IPS-18a (cell line): ENCODE data around the gene RNF40.
A peak's percentile ranks its signal among the peaks of the same experiment; 100 is the strongest.

ENCODE experiments used
- H3K27ac ChIP-seq: one replicate; pipeline ENCODE4 v1.5.1; 2013; ENCODE audit warnings: low read length
- H3K27me3 ChIP-seq: one replicate; pipeline ENCODE4 v1.6.1; 2013; ENCODE audit warnings: mild to moderate bottlenecking, low read length; ENCODE audit not compliant: control insufficient read depth, insufficient read depth
- H3K36me3 ChIP-seq: one replicate; pipeline ENCODE4 v1.6.1; 2013; ENCODE audit warnings: low read depth, low read length; ENCODE audit not compliant: control insufficient read depth
- H3K4me1 ChIP-seq: one replicate; pipeline ENCODE4 v1.6.1; 2013; ENCODE audit warnings: low read depth, low read length; ENCODE audit not compliant: control insufficient read depth
- H3K4me3 ChIP-seq: one replicate; pipeline ENCODE4 v1.5.1; 2013; ENCODE audit warnings: low read length
- H3K9ac ChIP-seq: one replicate; pipeline ENCODE4 v1.6.1; 2013; ENCODE audit warnings: mild to moderate bottlenecking, low read length, moderate library complexity
- H3K9me3 ChIP-seq: one replicate; pipeline ENCODE4 v1.6.1; 2013; ENCODE audit warnings: low read depth, low read length; ENCODE audit not compliant: control insufficient read depth

Gene RNF40

DNA sequence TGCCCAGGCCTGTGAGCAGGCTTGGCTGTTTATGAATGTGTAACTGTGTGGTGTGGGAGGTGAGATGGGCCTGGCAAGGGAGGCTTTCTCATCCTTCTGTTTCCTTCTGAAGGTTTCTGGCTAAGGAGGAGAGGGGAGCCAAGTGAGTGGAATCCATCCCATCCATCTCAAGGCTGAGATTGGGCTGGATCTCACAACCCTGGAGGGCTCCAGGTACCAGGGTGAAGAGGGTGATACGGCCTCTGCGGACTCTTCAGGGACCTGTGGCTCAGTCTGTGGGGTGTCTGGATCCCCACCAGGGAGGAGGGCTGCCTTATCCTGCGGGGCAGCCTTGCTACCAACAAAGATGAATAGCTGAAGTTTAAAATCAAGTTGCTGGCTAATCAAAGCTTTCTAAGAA is 17.9 kb downstream of the RNF40 start:
- Histone ChIP-seq H3K27ac (no peak overlapping the region), H3K4me3 (no peak overlapping the region), H3K9ac (no peak overlapping the region), H3K27me3 (peaks cover 3% of the 10 kb centered on the region), H3K36me3 (peaks cover 26% of the 10 kb centered on the region), H3K4me1 (no peaks in the 10 kb centered on the region), H3K9me3 (no peaks in the 10 kb centered on the region)

DNA sequence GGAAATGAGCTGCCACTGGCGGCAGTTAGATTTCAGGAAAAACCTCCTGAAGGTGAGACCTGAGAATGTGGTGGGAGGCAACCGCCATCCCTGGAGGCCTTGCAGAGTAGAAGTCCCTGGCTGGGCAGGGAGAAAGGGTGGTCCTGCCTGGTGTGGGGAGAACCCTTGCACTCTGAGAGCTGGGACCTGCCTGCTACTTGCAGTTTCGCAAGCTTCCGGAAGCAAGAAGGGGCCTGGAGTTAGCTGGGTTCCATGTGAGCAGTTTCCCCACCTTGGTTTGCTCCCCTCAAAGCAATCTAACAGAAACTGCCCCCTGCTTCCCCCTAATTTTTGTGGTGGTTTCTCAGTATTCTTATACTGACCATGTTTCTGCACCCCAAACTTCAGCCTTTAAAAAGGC is 18.4 kb downstream of the RNF40 start:
- peaks cover 26% of the 10 kb centered on the region for H3K36me3 ChIP-seq
- H3K9me3 ChIP-seq, result no peaks in the 10 kb centered on the region
- no peaks in the 10 kb centered on the region for H3K4me1 ChIP-seq
- H3K27ac ChIP-seq, result no peak overlapping the region
- H3K9ac ChIP-seq, result no peak overlapping the region
- peaks cover 3% of the 10 kb centered on the region for H3K27me3 ChIP-seq
- no peak overlapping the region for H3K4me3 ChIP-seq

DNA sequence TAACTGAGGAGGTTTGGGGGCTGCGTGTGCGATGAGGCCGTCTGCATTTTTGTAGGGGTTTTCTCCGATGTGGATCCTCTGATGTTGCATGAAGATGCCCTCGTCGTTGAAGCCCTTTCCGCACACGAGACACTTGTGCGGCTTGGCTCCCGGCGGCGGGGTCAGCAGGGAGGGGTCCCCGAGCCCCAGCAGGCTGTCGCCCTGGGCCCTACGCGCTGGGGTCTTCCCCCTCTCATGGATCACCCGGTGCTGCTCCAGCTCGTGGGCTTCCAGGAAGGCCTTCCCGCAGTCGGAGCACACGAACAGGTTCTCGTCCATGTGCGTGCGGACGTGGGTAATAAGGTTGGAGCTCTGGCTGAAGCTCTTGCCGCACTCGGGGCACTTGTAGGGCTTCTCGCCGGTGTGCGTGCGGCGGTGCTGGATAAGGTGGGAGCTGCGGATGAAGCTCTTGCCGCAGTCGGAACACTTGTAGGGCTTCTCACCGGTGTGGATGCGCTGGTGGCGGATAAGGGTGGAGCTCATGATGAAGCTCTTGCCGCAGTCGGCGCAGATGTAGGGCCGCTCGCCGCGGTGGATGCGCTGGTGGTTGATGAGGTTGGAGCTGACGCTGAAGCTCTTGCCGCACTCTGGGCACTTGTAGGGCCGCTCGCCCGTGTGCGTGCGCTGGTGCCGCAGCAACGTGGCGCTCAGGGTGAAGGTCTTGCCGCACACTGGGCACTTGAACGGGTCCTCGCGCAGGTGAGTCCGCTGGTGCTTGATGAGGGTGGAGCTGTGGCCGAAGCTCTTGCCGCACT is 20.6 kb downstream of the RNF40 start:
- peaks cover 3% of the 10 kb centered on the region for H3K4me1 ChIP-seq
- no peaks in the 10 kb centered on the region for H3K27me3 ChIP-seq
- H3K9ac ChIP-seq, result no peak overlapping the region
- no peak overlapping the region for H3K4me3 ChIP-seq
- H3K27ac ChIP-seq, result no peak overlapping the region
- peaks cover 26% of the 10 kb centered on the region for H3K36me3 ChIP-seq
- H3K9me3 ChIP-seq, result no peaks in the 10 kb centered on the region

DNA sequence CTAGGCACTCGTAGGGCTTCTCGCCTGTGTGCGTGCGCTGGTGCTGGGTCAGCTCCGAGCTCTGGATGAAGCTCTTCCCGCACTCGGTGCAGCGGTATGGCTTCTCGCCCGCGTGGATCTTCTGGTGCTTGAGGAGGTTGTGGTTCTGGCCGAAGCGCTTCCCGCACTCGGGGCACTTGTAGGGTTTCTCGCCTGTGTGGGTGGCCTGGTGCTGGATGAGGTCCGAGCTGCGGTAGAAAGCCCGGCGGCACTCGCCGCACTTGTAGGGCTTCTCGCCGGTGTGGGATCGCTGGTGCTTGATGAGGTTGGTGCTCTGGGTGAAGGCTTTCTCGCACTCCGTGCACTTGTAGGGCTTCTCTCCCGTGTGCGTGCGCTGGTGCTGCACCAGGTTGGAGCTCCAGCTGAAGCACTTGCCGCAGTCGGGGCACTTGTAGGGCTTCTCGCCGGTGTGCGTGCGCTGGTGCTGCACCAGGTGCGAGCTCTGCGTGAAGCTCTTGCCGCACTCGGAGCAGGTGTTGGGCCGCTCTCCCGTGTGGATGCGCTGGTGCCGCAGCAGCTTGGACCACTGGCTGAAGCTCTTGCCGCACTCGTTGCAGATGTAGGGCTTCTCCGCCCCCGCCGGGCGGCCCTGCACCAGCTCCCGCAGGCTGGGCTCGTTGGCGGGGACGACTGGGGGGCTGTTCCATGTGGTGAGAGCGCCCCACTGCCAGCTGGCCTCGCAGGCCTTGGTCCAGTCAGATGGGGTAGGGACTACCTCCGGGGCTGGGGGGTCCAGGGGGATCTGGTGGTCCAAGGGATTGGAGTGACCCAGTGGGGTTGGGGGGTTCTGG is 21.4 kb downstream of the RNF40 start:
- Histone ChIP-seq H3K27me3 (no peaks in the 10 kb centered on the region), H3K4me3 (no peak overlapping the region), H3K9me3 (no peaks in the 10 kb centered on the region), H3K27ac (no peak overlapping the region), H3K9ac (no peak overlapping the region), H3K4me1 (peaks cover 5% of the 10 kb centered on the region), H3K36me3 (peaks cover 26% of the 10 kb centered on the region)

DNA sequence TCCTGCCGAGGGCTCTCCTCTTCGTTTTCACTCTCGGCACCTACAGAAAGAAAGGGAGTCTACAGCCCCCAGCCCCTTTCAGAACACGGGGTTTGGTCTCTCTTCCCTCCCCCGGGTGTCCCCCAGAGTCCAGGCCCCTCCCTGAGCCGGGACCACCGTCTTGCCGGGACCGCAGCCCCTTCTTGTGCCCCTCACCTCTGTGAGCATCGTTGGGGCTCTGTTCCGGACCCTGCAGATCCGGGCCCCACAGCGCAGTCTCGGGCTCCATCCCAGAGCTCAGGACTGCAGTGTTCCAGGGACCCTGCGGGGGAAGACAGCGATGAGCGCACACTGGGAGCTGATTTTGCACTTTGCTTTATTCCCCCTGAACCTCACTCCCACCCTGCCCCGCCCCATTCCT is 22.1 kb downstream of the RNF40 start:
- no peaks in the 10 kb centered on the region for H3K27me3 ChIP-seq
- H3K9ac ChIP-seq, result no peak overlapping the region
- peaks cover 5% of the 10 kb centered on the region for H3K4me1 ChIP-seq
- H3K9me3 ChIP-seq, result no peaks in the 10 kb centered on the region
- H3K36me3 ChIP-seq, result peaks cover 26% of the 10 kb centered on the region
- no peak overlapping the region for H3K27ac ChIP-seq
- H3K4me3 ChIP-seq, result no peak overlapping the region

DNA sequence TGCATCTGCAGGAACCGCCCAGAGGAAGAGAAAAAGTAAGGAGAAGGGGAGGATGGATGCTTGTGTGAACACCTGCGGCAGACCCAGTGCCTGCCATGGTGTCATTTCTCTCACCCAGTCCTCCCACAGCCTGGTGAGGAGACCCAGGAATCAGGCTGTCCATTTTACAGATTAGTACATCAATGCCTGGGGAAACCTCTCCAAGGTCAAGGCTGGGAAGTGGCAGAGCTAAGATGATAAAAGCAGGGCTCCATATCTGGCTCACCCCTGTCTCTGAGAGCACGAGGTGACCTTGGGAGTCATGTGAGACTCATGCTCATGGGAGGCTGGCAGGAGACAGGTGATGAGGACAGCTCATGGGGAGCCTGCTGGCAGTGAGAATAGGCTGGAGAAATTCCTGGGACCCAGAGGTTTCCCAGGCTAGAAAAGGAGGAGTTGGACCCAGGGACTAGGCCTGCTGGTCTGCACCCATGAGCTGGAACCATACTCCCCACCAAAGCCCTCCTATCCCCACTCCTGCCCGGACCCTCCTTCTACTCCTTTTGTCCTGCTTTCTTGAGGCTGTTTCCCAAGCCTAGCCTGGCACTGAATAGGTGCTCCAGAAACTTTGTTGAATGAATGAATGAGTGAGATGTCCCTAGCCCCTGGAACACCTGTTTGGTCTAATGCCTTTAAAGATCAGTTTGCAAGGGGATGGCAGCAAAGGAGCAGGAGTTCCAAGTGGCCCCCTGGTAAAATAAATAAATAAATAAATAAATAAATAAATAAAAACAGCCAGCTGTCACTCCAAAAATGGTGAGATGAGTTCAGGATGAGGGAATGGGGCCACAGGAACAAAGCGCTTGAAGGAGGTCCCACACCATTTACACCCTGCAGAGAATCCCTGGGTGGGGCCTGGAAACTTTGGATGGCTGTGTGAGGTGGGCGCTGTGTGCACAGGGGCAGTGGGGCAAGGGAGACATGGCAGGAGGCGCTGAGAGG is 23.3 kb downstream of the RNF40 start:
- Histone ChIP-seq H3K36me3 (peaks cover 23% of the 10 kb centered on the region), H3K4me3 (peak overlapping the region; percentile 78), H3K9ac (peak overlapping the region; percentile 58), H3K4me1 (peaks cover 5% of the 10 kb centered on the region), H3K9me3 (no peaks in the 10 kb centered on the region), H3K27ac (no peak overlapping the region), H3K27me3 (no peaks in the 10 kb centered on the region)

DNA sequence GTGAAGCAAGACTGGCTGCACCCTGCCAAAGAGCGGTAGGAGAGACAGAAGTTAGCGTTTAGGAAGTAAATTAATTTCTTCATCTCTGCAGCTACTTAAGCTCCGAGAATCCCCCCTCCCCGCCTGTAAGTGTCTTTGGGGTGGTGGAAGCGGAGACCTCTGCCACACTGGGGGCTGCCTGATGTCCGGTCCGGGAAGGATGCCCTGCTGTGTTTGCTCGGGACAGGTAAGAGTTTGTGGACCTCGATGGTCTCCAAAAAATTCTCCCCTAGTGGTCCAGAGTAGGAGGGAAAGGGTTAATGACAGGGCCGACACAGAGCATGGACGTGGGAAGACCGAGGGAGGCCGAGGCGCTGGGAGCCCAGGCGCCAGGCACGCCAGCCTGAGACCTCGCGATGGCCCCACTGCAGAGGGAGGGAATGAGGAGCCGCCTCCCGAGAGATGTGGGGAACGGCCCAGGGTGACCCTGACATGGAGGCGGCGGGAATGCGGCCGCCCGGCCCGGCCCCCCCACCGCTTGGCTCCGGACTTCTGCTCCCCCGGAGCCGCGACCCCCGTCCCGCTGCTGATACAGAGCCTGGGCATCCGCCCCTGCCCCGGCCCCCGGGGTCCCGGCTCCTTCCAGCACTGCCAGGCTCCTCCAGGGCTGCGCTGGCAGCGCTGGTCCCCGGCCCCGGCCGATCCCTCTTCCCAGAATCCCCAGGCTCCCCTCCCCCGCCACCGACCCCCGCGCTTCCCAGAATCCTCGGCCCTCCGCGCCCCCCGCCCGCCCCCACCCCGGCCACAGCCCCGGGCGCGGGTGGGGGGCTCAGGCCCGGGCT is 24.2 kb downstream of the RNF40 start:
- Histone ChIP-seq H3K4me3 (peak overlapping the region; percentile 78), H3K9me3 (no peaks in the 10 kb centered on the region), H3K27me3 (no peaks in the 10 kb centered on the region), H3K4me1 (peaks cover 5% of the 10 kb centered on the region), H3K9ac (peak overlapping the region; percentile 69), H3K36me3 (peaks cover 23% of the 10 kb centered on the region), H3K27ac (no peak overlapping the region)

DNA sequence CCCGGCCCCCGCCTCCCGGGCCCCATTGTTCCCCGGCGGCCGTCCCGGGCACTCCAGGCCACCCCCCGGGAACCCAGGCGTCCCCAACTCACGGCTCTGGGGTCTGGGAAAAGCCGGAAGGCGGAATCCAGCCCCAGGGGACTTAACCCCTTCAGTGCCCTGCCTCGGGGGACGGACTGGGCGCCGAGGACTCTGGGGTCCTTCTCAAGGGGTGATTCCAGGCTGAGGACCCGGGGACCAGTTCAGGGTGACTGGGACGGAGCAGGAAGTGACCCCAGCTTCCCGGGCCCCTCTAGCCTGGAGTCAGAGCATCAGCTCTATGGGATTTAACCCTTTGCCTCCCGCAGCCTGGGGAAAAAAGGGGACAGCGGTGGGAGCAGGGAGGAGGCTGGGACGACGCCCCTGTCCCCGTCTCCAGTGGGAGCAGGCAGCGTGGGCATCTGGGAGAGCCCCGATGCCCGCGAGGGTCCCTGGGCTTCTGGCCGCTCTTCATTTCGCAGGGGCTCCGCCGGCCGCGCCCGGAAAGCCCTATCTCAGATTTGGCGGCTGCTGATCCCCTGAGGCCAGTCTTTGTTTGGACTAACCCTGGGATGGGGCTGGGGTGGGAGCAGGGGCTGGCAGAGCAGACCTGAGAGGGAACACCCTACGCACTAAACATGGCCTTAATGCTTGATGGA is 25.0 kb downstream of the RNF40 start, which contains the start of gene ZNF629:
Gene ZNF629 (minus strand): TSS at position 270 of the 677 bp plus-strand sequence. CDS start 2,723 bp downstream, outside the sequence.
- H3K9me3 ChIP-seq, result no peaks in the 10 kb centered on the region
- peak within 1 kb of the TSS; percentile 78 for H3K4me3 ChIP-seq
- peaks cover 5% of the 10 kb centered on the region for H3K4me1 ChIP-seq
- H3K9ac ChIP-seq, result peak within 1 kb of the TSS; percentile 69
- no peaks in the 10 kb centered on the region for H3K27me3 ChIP-seq
- H3K36me3 ChIP-seq, result peaks cover 19% of the 10 kb centered on the region
- peak within 1 kb of the TSS; percentile 67 for H3K27ac ChIP-seq

DNA sequence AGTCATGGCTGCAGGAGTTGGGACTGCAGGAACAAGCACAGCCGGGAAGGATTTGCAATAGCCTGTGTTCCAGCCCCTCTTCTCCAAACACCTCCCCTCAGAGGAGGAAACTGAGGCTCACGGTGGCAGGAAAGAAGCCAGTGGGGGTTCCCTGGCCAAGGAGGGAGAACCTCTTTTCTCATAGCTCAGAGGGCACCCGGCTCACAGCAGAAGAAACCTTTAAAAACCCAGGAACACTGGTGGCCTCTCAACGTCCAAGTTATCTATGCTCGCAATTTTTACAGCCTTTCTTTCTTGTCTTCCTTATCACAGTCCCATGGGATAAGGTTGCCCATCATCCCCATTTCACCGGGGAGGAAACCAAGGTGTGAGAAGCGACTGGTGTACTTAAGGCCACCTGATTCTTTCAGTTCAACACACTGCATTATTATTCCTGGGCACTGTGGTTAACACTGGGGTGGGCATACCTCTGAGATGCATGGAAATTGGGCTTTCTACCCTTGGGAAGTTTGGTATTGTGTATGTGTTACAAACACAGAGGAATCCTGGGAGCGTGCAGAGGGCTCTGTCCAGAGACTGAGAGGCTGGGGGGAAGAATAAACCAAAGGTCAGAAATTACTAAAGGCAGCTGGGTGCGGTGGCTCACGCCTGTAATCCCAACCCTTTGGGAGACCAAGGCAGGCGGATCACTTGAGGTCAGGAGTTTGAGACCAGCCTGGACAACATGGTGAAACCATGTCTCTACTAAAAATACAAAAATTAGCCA is 25.7 kb downstream of the RNF40 start:
- H3K27ac ChIP-seq, result no peak overlapping the region
- peaks cover 5% of the 10 kb centered on the region for H3K4me1 ChIP-seq
- no peaks in the 10 kb centered on the region for H3K9me3 ChIP-seq
- peak overlapping the region; percentile 69 for H3K9ac ChIP-seq
- H3K36me3 ChIP-seq, result peaks cover 12% of the 10 kb centered on the region
- H3K27me3 ChIP-seq, result no peaks in the 10 kb centered on the region
- H3K4me3 ChIP-seq, result peak overlapping the region; percentile 78
